ENCODE data around the gene GPC5.

The GPC5 gene

GRCh38 chr13:92901739-92902138 lies 1503.3 kb downstream of the GPC5 start:
- no peak for TF ChIP-seq YY1 (IDR thresholded peaks at IDR 0.05; ENCODE audit: low read depth)
- no peak for TF ChIP-seq TAF1 (IDR thresholded peaks at IDR 0.05; ENCODE audit: low read depth)
- no peak for TF ChIP-seq CEBPB (IDR thresholded peaks at IDR 0.05)
- TF ChIP-seq REST (IDR thresholded peaks at IDR 0.05; ENCODE audit: low read depth), result no peak
- no peak for TF ChIP-seq RAD21 (IDR thresholded peaks at IDR 0.05; ENCODE audit: low read depth)
- no peak for TF ChIP-seq TCF12 (IDR thresholded peaks at IDR 0.05; ENCODE audit: low read depth)
- no peak for TF ChIP-seq MAX (IDR thresholded peaks at IDR 0.05)
- TF ChIP-seq EGR1 (IDR thresholded peaks at IDR 0.05), result no peak
- TF ChIP-seq NFIC (IDR thresholded peaks at IDR 0.05), result no peak
- TF ChIP-seq USF1 (IDR thresholded peaks at IDR 0.05), result no peak
- no peak for TF ChIP-seq EP300 (IDR thresholded peaks at IDR 0.05; ENCODE audit: borderline replicate concordance)
- TF ChIP-seq TEAD4 (IDR thresholded peaks at IDR 0.05), result no peak
- TF ChIP-seq FOXM1 (IDR thresholded peaks at IDR 0.05; ENCODE audit: borderline replicate concordance, low read depth), result no peak

DNA sequence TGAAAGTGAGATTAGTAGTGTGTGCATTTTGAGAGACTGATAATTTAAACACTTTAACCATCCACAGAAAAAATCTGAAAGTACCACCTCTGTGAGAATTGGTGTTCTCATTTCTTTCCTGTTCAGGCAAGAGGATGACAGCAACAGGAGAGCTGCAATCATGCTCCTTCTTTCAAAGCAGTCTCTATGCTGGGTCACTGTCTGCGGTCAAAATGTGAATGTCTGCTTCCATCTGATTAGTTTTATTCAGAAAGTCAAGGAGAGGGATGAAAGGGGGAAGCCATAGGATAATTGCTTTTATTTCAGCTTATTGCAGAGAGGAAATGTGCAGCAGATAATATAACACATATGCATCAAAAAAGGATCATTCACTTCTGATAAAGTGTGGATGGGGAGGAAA lies 1514.2 kb downstream of the GPC5 start:
- TF ChIP-seq CREB1 (IDR thresholded peaks at IDR 0.05; ENCODE audit: low read depth) (no peak), RAD21 (IDR thresholded peaks at IDR 0.05; ENCODE audit: low read depth) (no peak), MAX (IDR thresholded peaks at IDR 0.05) (no peak), NFIC (IDR thresholded peaks at IDR 0.05) (no peak), TCF12 (IDR thresholded peaks at IDR 0.05; ENCODE audit: low read depth) (no peak), EGR1 (IDR thresholded peaks at IDR 0.05) (no peak), YY1 (IDR thresholded peaks at IDR 0.05; ENCODE audit: low read depth) (no peak), TAF1 (IDR thresholded peaks at IDR 0.05; ENCODE audit: low read depth) (no peak), CEBPB (IDR thresholded peaks at IDR 0.05) (no peak), EP300 (IDR thresholded peaks at IDR 0.05; ENCODE audit: borderline replicate concordance) (no peak), USF1 (IDR thresholded peaks at IDR 0.05) (no peak), FOXM1 (IDR thresholded peaks at IDR 0.05; ENCODE audit: borderline replicate concordance, low read depth) (no peak), TEAD4 (IDR thresholded peaks at IDR 0.05) (no peak), REST (IDR thresholded peaks at IDR 0.05; ENCODE audit: low read depth) (no peak), ZBTB7A (IDR thresholded peaks at IDR 0.05; ENCODE audit: low read depth) (no peak)

- TF ChIP-seq CREB1 (IDR thresholded peaks at IDR 0.05; ENCODE audit: low read depth) (no peak), YY1 (IDR thresholded peaks at IDR 0.05; ENCODE audit: low read depth) (no peak), FOXM1 (IDR thresholded peaks at IDR 0.05; ENCODE audit: borderline replicate concordance, low read depth) (no peak), TCF12 (IDR thresholded peaks at IDR 0.05; ENCODE audit: low read depth) (no peak), USF1 (IDR thresholded peaks at IDR 0.05) (no peak), TEAD4 (IDR thresholded peaks at IDR 0.05) (no peak), EGR1 (IDR thresholded peaks at IDR 0.05) (no peak), NFIC (IDR thresholded peaks at IDR 0.05) (no peak)
Measured at GRCh38 chr13:92913840-92914239, 1515.4 kb downstream of the GPC5 start.
